HG02938 (cell line): Measurements from ENCODE around the gene ATP6V1A.
"Not testable (repeated sequence)": the region's sequence is repeated elsewhere in the genome, so short reads cannot be mapped to it uniquely, and the experiment has no call there.

Source experiments
- ATAC-seq: cut with Tn5 transposase; IDR thresholded peaks from one replicate; pipeline ENCODE4 v1.9.1; 2021; ENCODE audit warnings: mild to moderate bottlenecking, moderate library complexity; ENCODE audit not compliant: unreplicated experiment

ATP6V1A gene

DNA sequence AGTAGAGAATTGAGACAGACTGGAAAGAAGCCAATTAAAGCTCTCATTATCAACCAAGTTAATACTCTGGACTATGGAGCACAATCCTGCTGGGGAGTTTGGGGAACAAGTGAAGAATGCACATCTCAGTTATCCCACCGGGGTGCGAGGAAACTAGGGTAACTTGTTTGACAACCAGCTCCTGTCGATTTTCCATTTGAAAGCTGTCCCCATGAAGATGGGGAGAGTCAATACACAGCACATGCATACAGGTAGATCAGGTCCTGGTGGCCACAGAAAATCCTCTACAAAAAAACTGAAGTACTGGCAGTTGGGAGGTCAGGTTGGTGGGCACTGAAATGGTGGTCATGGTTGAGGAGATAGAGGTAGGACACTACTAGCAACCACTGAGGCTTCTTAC, 66.0 kb downstream of the ATP6V1A start:
- ATAC-seq, result no peak

DNA sequence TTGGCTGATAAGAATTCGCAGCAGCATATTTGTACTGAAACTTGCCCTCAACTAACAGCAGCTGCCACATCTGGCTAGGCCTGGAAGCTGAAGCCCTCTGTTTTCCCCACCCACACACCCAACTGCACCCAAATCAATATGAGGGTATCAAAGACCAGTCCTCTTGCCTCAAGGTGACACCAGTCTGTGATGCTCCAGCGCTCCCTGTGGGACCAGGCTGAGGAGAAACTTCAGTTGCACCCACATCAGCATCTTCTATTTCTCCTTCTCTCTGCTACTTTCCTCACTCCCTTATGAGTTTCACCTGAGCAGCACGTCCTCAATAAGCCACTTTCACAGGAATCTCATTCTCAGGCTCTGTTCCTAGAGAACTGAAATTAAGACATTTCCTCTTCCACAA, 73.0 kb downstream of the ATP6V1A start:
- ATAC-seq, result no peak

DNA sequence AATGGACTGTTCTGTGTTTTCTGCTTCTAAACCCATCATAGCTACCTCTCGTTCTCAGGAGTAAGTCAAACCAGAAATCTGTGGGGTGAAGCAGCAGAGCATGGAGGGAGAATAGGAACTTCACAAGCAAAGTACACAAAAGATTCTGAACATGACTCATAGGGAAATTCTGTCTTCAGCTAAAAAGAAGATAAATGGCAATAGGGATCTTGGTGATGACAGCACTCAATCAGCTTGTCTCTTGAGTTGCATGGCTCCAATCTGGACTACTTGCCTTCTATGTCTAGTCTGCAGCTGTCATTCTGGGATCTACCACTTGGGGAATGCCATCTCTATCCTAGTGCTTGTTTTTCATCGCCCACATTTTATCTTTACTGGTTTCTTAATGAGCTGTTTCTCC, 78.3 kb downstream of the ATP6V1A start:
- ATAC-seq, result peak; percentile 73

DNA sequence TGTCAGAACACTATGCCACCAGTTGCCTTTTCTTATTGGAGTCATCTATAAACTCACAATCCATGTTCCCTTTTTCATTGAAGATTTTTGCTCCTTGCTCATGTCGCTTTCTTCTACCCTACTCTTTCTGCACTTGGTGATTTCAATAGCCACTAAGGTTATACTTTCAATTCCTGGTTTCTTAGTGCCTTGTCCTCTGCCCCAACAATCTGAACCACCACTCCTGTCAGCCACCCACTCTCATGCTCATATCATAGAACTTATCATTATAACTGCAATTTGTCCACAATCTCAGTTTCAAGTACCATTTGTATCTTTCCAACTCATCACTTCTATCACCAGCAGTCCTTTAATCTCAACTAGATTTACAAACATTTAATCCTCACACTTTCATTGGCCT, 81.8 kb downstream of the ATP6V1A start:
- ATAC-seq, result peak; percentile 32

DNA sequence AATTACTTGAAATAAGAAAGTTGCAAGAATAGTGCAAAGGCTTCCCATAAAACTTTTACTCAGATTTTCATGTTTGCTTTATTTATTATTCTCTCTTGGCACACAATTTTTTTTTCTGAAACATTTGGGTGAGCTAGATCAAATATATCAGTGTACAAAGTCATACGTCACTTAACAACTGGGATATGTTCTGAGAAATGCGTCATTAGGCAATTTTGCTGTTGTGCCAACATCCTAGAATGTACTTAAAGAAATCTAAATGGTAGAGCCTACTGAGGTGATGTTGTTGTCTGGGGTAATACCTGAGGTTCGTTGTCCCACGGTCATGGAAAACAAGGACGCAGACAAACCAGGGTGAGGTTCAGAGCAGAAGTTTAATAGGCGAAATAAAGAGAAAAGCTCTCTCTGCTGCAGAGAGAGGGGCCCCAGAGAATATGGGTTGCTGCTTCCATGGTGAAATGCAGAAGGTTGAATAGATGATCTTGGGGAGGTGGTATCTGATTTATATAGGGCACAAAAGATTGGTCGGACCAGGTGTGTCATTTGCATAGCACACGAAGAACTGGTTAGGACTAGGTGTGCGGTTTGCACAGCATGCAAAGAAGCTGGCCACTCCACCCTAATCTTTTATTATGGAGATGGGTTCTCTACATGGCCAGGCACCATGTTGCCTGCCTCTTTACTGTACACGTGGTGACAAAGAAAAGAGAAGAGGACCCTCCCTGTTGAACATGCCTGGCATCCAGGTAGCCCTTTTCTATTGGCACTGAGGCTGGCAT, 82.9 kb downstream of the ATP6V1A start:
- no peak for ATAC-seq

DNA sequence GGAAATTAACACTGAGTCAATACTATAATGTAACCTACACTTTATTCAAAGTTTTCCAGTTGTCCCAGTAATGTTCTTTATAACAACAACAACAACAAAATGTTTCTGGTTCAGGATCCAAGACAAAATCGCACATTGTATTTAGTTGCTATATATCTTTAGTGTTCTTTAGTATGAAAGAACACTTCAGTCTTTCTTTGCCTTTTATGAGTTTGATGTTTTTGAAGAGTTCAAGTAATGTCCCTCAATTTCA, 84.2 kb downstream of the ATP6V1A start:
- ATAC-seq, result no peak

DNA sequence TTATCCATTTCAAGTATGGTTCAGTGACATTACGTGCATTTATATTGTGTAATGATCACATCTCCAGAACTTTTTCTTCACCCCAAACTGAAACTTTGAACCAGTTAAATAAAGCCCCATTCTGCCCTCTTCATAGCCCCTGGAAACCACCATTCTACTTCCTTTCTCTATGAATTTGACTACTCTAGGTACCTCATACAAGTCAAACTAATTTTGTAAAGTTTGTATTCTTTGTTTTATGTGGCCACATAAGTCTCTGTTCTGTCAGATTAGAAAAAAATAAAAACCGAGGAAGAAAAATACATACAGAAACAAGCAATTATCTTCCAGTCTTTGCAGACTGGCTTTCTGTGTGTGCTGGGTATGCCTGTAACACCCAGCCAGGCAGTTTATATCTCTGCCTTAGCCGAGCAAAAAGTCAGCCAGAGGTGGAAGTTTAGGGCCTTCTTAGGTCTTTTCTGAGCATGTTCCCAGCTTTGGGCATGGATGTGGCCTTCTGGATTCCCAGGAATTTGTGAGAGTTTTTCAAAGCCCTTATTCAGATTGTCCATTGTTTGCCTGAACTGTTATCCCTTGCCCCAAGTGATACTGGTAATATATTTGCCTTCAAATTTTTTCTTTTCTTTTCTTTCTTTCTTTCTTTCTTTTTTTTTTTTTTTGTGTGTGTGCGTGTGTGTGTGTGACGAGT, 85.8 kb downstream of the ATP6V1A start:
- peak; percentile 52 for ATAC-seq

DNA sequence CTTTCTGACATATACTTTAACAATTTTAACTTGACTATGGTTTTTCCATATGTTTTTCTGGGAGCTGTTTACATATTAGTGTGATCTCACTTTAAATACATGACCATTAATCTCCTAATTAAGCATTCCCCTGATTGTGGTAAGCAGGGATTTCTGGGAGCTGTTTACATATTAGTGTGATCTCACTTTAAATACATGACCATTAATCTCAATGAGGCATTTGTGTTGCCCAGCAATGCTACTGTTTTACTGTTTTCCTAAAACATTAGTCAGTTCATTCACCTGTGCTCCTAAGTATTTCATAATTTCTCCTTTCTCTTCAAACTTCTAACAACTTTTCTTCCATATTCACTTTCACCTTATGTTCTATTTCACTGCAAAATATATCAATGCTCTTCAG, 88.1 kb downstream of the ATP6V1A start:
- ATAC-seq, result no peak

DNA sequence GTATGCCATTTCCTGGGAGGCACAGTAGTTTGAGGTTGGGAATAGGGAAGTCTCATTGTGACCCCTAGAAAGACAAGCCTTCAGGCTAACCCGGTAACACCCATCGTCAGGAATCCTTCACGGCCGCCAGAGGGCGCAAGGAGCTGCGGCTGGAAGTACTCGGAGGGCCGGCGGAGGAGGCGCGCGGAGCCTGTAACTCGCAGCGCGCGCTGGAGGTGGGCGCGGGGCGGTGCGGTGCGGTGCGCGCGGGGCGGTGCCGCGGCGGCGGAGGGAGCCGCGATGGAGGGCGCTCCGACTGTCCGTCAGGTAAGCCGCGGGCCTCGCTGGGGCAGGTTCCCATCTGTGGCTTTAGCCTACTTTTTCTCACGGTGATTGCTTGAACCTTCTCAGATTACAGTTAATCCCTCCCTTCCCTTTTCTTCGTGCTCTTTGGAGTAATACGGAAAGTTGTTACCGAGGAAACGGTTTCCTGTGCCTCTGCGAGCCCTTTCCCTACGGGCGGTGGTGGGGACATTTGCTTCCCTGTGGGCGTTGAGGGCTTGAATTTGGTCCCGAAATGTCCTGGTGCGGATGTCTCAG, 91.9 kb downstream of the ATP6V1A start, which contains the start of gene GRAMD1C:
GRAMD1C (plus strand) TSS at position 158 of the 579 bp plus-strand sequence; CDS start at position 280, 122 bp downstream.
- ATAC-seq, result peak; percentile 95

DNA sequence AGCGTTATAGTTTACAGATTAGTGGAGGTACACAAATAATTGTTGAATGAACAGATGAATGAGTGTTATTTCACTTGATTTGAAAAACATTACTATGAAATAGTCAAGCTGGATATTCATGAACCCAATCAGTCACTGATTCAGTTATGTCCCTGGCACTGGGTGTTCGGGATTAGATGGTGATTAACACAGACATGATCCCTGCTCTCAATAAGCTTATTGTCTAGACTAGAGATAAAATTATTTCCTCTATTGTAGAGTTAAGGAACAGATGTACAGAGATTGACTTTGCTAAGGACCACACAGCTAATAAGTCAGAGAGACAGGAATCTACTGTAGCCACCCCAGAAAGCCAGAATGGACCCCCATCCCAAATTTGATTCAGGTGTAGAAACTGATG, 92.7 kb downstream of the ATP6V1A start:
- no peak for ATAC-seq

DNA sequence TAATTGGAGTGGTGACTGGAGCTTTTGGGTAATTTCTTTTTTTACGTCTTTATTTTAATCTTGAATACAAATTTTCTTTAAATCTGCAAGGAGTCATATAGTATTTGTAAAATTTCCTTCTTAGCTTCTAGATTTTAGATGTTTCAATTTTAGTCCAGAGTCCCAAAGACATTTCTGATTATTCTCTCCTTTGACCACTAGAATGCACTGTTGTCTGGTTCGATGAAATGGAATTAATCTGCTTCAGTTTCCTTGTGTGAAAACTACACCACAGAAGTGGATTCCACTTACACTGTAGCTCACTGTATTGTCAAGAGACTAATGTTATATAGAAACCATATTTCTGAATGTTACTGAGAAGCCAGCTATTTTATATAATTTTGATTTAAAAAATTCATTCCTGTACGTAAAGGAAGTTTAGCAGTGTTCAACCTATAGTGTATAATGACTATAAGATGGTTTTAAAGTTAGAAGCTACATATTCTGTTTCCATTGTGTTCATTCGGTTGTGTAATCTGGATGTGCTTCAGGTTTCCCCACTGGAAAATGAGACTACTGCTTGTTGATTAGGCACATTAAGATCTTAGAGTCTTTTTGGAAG, 97.9 kb downstream of the ATP6V1A start:
- ATAC-seq, result no peak

DNA sequence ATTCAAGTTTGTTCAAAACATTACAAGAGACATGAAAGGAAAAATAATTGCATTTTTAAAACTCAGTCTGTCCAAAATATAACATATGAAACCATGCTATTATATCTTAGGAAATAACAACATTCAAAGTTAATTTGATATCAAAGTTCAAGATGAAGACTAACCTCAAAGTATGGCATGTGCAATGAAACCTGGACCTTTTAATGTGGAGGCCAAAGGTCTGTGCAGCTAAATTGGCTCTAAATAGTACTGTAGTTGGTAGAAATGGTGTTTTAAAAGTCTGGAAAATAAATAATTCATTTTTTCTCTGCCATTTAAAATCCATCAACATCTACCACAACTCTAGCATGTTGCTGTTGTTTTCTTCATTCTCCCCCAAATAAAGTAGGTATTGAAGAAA, 100.4 kb downstream of the ATP6V1A start:
- no peak for ATAC-seq

DNA sequence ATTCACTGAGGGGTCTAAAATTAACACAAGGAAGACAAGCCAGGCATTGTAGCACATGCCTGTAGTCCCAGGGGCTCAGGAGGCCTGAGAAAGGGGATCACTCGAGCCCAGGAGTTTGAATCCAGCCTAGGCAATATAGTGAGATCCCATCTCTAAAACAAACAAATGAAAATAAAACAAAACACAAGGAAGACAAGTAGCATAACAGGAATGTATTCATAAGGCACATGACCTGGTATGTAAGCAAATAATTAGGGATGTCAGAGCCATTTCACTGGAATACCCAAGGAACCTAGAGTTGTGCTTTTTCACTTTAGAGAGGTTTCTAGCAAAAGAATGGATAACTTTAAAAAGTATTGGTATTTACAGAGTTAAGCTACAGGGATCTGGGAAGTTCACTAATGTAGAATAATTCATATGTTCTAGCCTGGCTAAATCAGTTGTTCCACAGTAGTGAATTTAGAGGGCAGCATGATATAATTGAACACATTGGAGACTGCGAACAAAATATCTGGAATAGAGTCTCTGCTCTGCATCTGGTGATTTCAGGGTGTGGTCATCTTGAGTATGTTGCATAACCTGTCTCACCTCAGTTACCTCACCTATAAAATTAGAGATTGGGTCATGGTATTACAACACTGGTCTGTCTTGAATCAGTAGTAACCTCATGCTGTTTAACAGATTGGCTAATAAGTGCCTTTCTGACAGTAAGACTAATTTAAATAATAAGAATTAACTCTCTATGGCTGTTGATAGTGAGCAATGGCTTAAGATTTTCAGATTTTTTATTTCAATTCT, 101.0 kb downstream of the ATP6V1A start:
- ATAC-seq, result no peak

DNA sequence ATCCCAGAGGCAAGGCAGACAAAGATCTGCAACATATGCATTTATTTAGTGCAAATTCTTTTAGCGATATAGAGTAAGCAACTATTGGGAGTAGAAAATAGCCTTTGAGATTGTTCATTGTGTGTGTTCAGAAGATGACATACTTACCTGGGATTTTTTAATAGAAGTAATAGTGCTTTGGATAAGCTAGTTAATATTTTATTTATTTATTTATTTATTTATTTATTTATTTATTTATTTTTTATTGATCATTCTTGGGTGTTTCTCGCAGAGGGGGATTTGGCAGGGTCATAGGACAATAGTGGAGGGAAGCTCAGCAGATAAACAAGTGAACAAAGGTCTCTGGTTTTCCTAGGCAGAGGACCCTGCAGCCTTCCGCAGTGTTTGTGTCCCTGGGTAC, 102.2 kb downstream of the ATP6V1A start:
- ATAC-seq, result not testable (repeated sequence)

DNA sequence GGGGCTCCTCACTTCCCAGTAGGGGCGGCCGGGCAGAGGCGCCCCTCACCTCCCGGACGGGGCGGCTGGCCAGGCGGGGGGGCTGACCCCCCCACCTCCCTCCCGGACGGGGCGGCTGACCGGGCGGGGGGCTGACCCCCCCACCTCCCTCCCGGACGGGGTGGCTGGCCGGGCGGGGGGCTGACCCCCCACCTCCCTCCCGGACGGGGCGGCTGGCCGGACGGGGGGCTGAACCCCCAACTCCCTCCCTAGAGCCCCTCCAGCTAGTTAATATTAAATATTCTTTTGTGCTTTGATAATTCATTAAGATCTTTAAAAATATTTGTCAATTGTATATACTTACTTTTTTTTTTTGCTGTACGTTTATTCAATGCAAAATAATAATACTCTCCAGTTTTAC, 103.0 kb downstream of the ATP6V1A start:
- ATAC-seq, result not testable (repeated sequence)

DNA sequence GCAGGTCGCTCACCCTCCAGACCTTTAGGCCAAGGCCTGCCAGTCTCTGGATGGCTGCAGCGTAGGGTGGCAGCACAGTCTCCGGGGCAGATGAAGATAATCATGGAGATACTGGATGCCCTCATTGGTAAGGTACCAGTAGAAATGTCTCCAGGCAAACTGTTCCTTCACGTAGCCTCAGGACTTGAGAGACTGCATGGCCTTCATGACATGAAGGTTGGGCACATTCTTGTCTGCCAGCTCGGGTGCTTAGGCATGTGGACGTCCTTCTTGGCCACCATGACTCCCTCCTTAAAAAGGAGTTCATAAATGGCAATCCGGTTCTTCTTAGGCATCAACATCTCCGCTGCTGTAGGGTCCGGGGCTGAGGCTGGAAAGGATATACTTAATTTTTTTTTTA, 103.6 kb downstream of the ATP6V1A start:
- not testable (repeated sequence) for ATAC-seq

DNA sequence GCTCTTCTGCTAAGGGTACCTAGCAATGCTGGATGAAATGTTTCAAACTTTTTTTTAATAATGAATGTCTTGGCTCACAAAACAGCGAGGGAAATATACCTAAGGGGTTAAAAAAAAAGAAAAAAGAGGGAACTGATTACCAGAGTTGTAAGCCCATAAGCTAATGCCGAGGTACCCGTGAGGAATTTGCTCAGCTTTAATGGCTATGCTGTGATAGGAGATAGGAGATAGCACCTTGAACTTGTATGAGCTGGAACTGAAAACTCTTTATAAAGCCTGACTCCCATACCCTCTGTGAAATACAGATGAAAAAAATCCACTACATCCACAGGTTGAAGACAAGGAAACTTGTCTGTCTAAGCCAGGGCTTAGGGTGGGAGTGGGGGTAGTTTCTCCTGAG, 105.7 kb downstream of the ATP6V1A start:
- no peak for ATAC-seq
